ENCODE data around the gene CTSK.
"Not testable (repeated sequence)": the region's sequence is repeated elsewhere in the genome, so short reads cannot be mapped to it uniquely, and the experiment has no call there.

The CTSK gene

DNA sequence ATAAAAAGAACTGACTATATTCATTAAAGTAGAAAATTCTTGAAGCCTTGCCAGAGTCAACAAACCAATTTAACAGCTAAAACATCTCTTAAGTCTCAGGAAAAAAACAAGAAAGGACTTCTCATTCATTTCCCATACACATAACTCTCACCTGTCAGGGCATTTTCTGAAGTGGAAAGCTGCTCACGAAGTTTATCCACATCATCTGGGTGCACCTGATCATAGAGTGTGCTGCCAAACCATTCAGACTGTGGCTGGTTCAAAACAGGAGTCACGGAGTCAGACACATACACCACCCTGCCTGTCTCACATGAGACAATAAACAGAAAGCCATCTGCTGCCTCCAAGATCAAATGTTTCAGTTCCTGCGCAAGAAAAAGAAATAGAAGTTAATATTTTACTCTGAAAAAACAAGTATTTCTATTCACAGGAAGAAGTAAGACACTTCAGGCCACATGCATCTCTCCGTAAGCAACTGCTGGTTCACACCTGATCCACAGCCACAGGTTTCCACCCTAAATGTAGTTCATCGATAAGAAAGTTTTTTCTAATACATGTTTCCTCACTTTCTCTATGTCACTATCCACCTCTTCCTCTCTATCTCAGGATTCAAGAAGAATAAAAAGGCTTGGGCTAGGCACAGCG lies 28.2 kb upstream of the CTSK start:
- peak; percentile 36 for DNase-seq (ENCODE audit: low spot score)
- TF ChIP-seq, protein P1, sequence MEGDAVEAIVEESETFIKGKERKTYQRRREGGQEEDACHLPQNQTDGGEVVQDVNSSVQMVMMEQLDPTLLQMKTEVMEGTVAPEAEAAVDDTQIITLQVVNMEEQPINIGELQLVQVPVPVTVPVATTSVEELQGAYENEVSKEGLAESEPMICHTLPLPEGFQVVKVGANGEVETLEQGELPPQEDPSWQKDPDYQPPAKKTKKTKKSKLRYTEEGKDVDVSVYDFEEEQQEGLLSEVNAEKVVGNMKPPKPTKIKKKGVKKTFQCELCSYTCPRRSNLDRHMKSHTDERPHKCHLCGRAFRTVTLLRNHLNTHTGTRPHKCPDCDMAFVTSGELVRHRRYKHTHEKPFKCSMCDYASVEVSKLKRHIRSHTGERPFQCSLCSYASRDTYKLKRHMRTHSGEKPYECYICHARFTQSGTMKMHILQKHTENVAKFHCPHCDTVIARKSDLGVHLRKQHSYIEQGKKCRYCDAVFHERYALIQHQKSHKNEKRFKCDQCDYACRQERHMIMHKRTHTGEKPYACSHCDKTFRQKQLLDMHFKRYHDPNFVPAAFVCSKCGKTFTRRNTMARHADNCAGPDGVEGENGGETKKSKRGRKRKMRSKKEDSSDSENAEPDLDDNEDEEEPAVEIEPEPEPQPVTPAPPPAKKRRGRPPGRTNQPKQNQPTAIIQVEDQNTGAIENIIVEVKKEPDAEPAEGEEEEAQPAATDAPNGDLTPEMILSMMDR (IDR thresholded peaks at IDR 0.05; ENCODE audit: extremely low read depth, missing control alignments), result no peak

DNA sequence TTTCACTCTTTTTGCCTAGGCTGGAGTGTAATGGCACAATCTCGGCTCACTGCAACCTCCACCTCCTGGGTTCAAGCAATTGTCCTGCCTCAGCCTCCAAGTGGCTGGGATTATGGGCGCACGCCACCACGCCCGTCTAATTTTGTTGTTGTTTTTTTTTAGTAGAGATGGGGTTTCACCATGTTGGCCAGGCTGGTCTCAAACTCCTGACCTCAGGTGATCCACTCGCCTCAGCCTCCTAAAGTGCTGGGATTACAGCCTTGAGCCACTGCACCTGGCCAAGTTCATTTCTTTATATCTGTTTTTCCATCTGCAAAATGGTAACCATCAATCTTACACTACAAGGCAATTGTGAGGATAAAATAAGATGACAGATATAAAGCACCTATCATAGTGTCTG lies 25.9 kb upstream of the CTSK start:
- not testable (repeated sequence) for DNase-seq (ENCODE audit: low spot score)

DNA sequence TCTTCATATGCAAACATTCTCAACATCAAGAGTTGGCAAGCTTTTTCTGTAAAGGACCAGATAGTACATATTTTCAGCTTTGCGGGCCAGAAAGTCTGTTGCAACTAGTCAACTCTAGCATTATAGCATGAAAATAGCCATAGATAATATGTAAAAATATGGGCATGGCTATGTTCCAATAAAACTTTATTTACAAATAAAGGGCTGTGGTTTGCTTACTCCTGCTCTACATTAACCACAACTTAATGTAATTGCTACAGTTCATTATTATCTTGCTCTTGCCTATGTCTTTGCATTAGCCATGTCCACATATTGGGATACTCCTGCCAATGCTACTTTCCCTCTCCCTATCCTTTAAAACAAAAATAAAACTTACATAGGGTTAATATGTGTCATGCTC lies 24.5 kb upstream of the CTSK start:
- DNase-seq (ENCODE audit: low spot score), result no peak
- TF ChIP-seq, protein P1 (IDR thresholded peaks at IDR 0.05; ENCODE audit: extremely low read depth, missing control alignments), result no peak

DNA sequence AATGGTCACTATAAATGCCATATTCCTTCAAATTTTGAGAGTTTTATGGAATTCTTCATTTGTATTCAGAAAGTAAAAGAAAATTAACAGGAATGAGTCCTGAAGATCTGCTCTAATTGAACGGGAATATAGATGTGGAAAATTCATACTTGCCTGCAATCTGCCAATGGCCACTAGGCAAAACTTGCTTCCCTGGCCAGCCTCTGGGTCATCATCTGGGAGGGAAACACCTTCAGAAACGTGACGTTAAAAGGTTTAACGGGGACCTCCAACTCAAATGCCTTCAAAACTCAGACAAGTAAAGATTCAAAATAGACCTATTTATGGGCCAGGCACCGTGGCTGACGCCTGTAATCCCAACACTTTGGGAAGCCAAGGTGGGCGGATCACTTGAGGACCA lies 21.7 kb upstream of the CTSK start:
- no peak for DNase-seq (ENCODE audit: low spot score)

DNA sequence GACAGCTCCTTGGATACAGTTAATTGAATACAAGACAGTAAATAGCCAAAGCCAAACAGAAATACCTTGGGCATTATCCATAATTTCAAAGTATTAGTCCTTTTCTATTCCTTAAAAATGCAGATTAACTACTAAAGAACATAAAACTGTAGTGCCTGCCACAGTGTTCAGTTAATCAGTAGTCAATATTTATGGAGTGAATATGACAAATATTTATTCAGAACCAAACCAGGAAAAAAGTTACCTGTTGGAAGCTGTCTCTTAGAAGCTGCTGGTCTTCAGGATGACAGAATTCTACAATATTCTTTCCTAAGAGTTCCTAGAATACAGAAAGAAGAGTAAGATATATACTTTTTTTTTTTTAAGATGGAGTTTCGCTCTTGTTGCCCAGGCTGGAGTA lies 18.2 kb upstream of the CTSK start:
- TF ChIP-seq, protein P1 (IDR thresholded peaks at IDR 0.05; ENCODE audit: extremely low read depth, missing control alignments), result no peak
- no peak for DNase-seq (ENCODE audit: low spot score)

More for the DNA sequence above, 21.7 kb upstream of the CTSK start:
- TF ChIP-seq, protein P1 (IDR thresholded peaks at IDR 0.05; ENCODE audit: extremely low read depth, missing control alignments), result no peak

DNA sequence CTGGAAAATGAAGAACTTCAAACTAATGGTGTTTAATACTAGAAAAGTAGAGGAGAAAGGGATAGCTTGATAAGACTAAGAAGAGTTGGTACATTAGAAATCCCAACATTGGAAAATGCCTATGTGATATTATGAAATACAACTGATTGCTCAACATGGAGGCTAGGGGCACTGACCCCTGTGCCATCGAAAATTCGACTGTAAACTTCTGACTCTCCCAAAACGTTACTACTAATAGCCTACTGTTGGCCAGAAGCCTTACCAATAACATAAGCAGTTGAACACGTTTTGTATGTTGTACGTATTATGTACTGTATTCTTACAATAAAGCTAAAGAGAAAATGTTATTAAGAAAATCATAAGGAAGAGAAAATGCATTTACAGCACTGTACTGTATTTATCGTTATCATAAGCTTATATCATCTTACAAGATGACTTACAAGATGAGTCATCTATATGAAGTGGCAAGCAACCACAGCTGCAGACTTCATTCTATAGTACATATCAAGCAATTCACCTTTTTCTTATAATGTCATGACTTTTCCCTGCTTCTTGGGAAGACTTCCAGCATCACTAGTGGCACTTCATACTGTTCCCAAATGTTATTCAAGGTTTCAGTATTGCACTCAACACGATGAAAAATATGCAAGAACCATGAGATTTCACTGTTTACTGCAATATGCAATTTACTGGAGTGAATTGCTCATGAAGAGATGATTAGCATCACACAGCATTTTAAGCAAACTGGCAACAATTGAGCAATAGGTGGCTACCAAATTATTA lies 12.9 kb upstream of the CTSK start:
- no peak for DNase-seq (ENCODE audit: low spot score)
- TF ChIP-seq, protein P1 (IDR thresholded peaks at IDR 0.05; ENCODE audit: extremely low read depth, missing control alignments), result no peak

DNA sequence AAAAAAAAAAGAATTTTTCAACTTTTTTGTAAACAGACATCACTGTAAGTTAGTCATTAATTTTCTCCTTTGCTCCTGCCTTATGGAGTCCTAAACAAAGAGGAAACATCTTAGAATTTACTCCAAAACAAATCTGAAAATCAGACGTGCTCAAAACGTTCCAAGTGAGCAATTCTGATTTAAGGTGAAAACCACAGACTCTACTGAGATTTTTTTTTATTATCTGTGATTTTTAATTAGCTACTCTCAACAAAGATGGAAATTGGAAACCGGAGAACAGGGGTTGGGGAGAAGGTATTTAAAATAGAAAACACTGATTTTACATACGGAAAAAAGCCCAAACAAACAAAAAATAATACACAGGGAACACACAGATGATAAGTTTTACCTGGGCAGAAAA lies 7.8 kb upstream of the CTSK start:
- DNase-seq (ENCODE audit: low spot score), result no peak
- TF ChIP-seq, protein P1 (IDR thresholded peaks at IDR 0.05; ENCODE audit: extremely low read depth, missing control alignments), result no peak
